ENCODE data around the gene ATP6V1C2.

GRCh38 chr2:10680957-10681356 lies 40.5 kb upstream of the ATP6V1C2 start:
- TF ChIP-seq EZH2 (IDR thresholded peaks at IDR 0.05; ENCODE audit: low read length, unreplicated experiment), result no peak
- TF ChIP-seq, protein P1, sequence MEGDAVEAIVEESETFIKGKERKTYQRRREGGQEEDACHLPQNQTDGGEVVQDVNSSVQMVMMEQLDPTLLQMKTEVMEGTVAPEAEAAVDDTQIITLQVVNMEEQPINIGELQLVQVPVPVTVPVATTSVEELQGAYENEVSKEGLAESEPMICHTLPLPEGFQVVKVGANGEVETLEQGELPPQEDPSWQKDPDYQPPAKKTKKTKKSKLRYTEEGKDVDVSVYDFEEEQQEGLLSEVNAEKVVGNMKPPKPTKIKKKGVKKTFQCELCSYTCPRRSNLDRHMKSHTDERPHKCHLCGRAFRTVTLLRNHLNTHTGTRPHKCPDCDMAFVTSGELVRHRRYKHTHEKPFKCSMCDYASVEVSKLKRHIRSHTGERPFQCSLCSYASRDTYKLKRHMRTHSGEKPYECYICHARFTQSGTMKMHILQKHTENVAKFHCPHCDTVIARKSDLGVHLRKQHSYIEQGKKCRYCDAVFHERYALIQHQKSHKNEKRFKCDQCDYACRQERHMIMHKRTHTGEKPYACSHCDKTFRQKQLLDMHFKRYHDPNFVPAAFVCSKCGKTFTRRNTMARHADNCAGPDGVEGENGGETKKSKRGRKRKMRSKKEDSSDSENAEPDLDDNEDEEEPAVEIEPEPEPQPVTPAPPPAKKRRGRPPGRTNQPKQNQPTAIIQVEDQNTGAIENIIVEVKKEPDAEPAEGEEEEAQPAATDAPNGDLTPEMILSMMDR (conservative IDR thresholded peaks at IDR 0.05; ENCODE audit: low read depth, low read length), result no peak
